GM19395 (cell line): ENCODE measurements around the gene SSBP3.
"Not testable (repeated sequence)": the region's sequence is repeated elsewhere in the genome, so short reads cannot be mapped to it uniquely, and the experiment has no call there.

ENCODE experiments used
- ATAC-seq: cut with Tn5 transposase; IDR thresholded peaks from one replicate; pipeline ENCODE4 v1.9.1; 2021; ENCODE audit warnings: mild to moderate bottlenecking, moderate library complexity; ENCODE audit not compliant: unreplicated experiment

SSBP3 gene

GRCh38 chr1:54250670-54251069 lies 155.5 kb downstream of the SSBP3 start:
- no peak for ATAC-seq

- ATAC-seq: no peak
Measured at GRCh38 chr1:54249819-54250435, 156.3 kb downstream of the SSBP3 start.

DNA sequence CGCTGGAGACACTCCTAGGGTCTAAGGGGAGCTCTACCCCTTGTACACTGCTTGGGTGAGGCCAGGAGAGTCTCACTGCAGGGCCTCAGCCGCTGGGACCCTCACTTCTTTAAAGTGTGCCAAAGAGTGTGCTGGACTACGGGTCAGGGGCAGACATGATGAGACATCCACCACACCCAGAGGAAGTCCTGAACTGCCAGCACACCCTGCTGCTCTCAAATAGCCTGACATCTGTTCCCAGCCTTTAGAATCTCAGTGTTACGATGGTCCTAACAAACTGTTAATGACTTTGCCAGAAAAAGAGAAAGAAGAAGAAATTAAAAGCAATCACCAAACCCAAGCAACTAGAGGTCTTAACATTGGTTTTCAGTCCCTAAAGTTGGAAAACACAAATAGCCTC lies 157.2 kb downstream of the SSBP3 start:
- no peak for ATAC-seq

DNA sequence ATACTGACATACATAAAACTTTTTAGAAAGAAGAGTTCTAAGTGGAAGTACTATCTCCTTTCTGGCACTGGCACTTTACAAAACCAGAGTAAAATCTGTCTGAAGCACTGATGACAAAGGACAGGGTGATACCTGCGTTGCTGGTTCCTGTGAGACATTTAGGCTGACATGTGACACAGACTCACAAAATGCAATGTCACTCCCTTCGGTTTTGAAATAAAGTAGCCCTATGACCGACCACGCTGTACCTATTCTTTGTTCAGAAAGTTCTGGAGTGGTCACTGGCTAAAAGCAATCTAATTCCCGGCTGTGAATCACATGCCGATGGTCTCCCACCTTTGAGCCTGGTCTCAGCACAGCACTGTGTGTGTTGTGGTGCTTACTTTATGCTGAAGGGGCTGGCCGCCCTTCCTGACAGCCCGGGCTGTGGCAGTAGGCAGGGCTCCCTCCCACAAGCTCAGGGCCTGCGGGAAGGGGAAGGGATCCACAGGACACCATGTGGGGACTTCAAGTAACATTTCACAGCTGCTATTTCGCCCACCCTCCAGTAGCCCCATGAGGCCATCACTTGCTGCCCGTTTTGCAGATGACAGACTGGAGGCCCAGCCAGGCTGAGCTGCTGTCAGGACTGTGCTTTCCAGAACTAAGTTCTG lies 158.2 kb downstream of the SSBP3 start:
- no peak for ATAC-seq

DNA sequence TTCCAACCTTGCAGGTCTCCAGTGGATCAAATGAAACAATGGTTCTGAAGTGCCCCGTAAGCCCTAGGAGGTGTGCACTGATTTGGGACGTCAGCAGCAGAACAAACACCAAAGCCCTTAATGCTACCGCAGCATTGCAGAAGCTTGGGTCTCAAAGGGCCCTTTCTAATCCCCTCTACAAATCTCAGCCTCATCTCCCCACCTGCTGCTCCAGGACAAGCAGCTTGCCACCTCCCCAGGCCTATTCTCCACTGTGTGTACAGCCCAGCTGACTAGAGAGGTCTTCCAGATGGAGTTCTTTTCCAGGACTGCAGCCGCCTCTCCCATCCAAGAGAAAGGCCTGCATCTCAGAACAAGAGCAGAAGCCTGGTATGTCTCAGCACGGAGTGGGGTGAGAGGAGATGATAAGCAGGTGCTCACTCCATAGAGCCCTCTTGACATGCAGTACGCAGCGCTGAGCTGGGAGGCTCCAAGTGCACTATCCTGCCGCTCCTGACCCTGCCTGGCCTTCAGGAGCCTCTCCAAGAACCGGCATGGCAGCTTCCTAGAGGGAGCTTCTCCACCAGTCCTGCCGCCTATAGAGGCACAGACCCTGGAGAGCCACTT lies 160.0 kb downstream of the SSBP3 start:
- ATAC-seq: no peak

- no peak for ATAC-seq
Measured at GRCh38 chr1:54245501-54245900, 160.7 kb downstream of the SSBP3 start.

GRCh38 chr1:54244655-54245054 lies 161.5 kb downstream of the SSBP3 start:
- ATAC-seq: no peak

DNA sequence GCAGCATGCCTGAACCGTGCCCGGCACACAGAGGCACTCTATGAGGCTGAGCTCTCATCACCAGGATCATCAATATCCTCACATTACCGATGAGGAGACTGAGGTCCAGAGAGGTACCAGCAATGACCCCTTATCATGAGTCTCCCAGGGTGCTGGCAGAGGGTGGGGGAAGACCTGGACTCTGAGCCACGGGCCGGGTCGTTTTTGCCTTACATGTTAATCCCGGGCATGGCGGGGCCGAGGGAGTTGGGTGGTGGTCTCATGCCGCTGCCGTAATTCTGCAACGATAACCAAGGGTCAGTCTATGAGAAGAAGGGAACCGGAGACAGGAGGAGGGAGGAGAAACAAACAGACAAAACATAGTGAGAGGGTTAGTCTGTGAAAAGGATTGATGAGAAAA lies 163.2 kb downstream of the SSBP3 start:
- no peak for ATAC-seq

- no peak for ATAC-seq
Measured at GRCh38 chr1:54241364-54241763, 164.8 kb downstream of the SSBP3 start.

DNA sequence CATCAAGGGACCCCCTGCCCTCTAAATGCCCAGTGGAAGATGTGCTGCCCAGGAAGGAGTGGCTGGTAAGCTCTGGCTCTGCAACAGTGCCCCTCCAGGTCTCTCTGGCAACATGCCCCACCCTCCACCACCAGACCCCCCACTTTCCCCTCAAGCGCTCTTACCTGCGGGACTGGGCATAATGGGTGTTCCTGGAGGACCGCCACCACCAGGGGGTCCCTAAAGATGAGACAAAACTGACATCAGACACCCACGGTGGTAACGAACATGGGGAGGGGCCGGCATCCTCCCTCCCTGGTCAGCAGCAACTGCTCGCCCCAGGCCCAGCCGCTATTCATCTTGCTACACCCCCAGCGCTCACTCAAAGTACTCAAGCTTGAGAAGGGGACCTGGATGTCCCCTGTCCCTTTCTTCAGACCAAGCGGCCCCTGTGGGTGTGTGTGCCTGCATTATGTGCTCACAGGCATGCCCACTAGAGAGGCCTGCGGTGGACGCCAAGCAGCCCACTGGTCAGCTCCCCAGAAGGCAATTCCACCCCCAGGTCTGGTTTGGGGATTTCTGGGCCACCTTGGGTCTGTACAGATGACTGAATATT lies 165.4 kb downstream of the SSBP3 start:
- ATAC-seq: no peak

DNA sequence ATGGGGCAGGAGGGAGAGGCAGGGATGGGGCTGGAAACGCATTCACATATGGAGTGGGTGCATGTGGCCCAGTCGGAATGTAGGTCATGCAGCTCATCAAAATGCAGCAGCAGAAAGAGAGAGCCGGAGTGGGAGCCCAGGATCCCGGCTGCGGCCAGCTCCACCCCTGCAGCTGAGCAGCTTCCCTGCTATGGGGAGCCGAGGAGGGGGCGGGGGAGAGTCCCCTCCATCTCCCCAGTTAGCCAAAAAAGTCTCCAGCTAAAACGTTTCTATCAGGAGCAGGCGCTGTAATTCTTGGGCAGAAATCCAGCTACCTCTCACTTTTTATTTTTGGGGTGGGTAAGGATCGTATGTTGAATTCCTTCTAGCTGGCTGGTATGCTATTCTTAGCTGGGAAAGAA lies 166.6 kb downstream of the SSBP3 start:
- no peak for ATAC-seq

- no peak for ATAC-seq
Measured at GRCh38 chr1:54239035-54239383, 167.2 kb downstream of the SSBP3 start.

GRCh38 chr1:54238353-54239034 lies 167.7 kb downstream of the SSBP3 start:
- no peak for ATAC-seq

DNA sequence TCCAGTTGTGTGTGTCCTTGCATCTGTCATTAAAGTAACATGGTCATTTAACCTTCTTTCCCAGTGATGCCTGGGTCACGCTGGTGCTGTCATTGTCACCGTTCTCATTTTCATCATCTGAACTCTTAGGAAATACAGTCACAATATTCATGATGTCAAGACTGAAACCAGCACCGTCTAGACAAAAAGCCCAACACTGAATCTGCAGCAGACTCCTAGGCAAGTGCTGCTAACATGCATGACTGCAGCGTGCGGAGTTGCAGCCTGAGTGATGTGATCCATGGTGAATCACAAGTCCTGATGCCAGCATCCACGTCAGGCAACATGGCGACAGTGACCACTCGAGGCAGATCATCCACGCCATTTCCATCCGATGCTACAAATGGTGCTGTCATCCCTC lies 168.6 kb downstream of the SSBP3 start:
- no peak for ATAC-seq

GRCh38 chr1:54234284-54234683 lies 171.9 kb downstream of the SSBP3 start:
- ATAC-seq: no peak

DNA sequence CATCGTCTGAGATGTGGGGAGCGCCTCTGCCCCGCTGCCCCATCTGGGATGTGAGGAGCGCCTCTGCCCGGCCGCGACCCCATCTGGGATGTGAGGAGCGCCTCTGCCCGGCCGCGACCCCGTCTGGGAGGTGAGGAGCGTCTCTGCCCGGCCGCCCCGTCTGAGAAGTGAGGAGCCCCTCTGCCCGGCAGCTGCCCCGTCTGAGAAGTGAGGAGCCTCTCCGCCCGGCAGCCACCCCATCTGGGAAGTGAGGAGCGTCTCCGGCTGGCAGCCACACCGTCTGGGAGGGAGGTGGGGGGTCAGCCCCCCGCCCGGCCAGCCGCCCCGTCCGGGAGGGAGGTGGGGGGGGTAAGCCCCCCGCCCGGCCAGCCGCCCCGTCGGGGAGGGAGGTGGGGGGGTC lies 173.0 kb downstream of the SSBP3 start:
- ATAC-seq: not testable (repeated sequence)

DNA sequence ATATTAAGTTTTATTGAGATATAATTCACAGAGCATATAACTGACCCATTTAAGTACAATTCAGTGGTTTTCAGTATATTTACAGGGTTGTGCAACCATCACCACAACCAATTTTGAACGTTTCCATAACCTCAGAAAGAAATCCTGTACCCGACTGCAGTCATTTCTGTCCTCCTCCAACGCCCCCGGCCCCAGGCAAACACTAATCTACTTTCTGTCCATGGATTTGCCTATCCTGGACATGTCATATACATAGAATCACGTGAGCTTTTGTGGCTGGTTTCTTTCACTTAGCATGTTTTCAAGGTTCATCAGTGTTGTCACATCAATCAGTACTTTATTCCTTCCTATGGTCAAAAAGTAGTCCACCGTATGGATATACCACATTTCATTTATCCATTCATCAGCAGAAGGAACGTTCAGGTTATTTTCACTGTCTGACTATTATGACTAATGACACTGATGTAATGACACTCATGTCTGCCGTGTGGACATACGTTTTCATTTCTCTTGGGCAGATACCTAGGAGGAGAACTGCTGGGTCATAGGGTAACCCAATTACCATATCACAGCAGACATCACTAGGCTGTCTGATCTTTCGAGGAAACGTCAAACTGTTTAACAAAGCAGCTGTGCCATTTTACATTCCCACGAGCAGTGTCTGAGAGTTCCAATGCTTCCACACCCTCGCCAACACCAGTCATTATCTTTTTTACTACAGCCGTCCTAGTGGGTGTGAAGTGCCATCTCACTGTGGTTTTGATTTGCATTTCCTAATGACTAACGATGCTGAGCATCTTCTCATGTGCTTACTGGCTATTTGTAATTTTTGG lies 175.5 kb downstream of the SSBP3 start:
- no peak for ATAC-seq

GRCh38 chr1:54229281-54229891 lies 176.8 kb downstream of the SSBP3 start:
- ATAC-seq: no peak

GRCh38 chr1:54228638-54229079 lies 177.5 kb downstream of the SSBP3 start:
- ATAC-seq: no peak

GRCh38 chr1:54227891-54228310 lies 178.3 kb downstream of the SSBP3 start:
- ATAC-seq: no peak
